ENCODE results near the gene CEP112. TPM values are rescaled to one million over a fixed set of nuclear protein-coding genes. Genes with fewer than 3 reads are reported as not detected.
A peak's percentile ranks its signal among the peaks of the same experiment; 100 is the strongest.

The CEP112 gene
- total RNA-seq, 2 donors from 2014 or later, result 18.9 to 21.0 TPM

DNA sequence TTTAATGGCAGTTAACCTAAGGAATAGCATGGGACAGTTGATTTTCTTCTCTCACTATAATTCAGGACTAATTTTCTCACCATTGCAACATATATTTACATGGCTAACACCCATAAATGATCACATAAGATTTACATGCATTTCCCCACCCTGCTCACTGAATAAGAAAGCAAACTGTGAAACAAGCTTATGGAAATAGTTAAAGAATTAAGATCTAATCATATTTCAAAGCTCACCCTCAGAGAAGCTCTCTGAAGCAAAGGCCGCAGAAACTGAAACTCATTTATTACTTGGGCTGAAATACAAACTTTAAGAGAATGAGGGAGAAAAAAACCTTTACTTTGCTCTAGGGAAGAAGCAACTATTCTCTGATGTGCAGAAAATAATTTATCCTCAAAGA is 411.8 kb downstream of the CEP112 start:
- ATAC-seq, result no peak
- no peak for DNase-seq
- intact Hi-C loops (cut with DNase I), result no loop called here

DNA sequence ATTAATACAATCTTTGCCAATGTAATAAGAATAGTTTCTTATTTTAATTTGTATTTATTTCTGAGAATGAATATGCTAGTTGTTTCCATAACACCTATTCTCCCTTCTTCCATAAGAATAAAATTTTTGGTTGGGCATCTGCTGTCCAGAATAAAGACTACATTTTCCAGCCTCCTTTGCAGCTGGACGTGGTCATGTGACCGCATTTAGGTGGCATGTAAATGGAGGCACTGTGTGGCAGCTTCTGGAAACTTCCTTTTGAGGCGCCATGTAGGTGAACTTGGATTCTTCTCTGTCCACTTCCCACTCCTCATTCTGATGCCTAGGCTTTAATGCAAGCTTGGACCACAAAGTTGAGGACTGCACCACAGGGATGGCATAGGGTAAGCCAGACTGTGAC is 415.0 kb downstream of the CEP112 start:
- ATAC-seq (no peak), DNase-seq (no peak)
- intact Hi-C loops (cut with DNase I), result no loop called here

- intact Hi-C loops (cut with DNase I), result no loop called here
These were observed 417.1 kb downstream of the CEP112 start for GRCh38 chr17:65774787-65775186.

GRCh38 chr17:65772989-65773388 is 418.9 kb downstream of the CEP112 start:
- intact Hi-C loops (cut with DNase I), result no loop called here
- ATAC-seq (no peak), DNase-seq (no peak)

More at GRCh38 chr17:65774787-65775186, 417.1 kb downstream of the CEP112 start:
- ATAC-seq, result peak in 1 of 2 donors; percentile 24
- DNase-seq, result peak; percentile 19

DNA sequence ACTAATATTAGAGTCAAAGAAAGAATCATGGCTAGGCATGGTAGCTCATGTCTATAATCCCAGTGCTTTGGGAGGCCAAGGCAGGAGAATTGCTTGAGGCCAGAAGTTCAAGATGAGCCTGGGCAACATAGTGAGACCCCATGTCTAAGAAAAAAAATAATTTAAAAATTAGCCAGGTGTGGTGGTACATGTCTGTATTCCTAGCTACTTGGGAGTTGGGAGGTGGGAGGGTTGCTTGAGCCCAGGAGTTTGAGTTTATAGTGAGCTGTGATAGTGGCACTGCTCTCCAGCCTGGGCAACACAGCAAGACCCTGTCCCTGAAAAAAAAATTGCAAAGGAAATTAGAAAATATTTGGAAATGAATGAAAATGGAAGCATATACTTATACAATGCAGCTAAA is 420.2 kb downstream of the CEP112 start:
- intact Hi-C loops (cut with DNase I), result no loop called here
- ATAC-seq, result no peak
- no peak for DNase-seq

DNA sequence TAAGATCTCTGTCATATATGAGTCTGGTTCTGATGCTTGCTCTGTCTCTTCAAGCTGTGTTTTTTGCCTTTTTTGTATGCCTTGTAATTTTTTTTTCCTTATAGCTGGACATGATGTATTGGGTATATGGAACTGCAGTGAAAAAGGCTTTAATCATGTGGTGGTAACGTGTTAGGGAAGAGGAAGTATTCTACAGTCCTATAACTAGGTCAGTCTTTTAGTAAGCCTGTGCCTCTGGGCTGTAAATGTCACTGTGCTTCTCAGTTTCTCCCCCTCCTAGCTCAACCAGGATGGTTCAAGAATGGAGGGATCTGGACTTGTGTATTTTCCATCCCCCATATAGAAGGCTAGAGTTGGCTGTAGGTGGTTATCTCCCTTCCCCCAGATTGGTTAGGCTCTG is 428.1 kb downstream of the CEP112 start:
- ATAC-seq, result no peak
- DNase-seq, result no peak
- intact Hi-C loops (cut with DNase I), result no loop called here

- DNase-seq (no peak), ATAC-seq (no peak)
- intact Hi-C loops (cut with DNase I), result no loop called here
These were observed 429.0 kb downstream of the CEP112 start for GRCh38 chr17:65762973-65763372.

DNA sequence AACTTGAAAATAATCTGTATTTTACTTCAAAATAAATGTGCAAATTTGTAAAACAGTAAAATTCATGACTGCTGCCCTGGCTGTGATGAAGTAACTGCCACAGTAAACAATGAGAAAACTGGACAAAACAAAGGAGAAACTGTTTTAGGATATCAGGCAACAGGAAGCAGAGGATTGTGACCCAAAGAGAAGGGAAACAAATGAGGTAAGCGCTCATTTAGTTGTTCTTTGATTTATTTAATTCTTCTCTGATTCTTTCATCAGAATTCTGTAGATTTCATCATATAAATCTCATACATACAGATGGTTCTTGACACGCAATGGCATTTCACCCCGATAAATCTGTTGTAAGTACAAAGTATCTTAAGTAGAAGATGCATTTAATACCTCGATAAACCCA is 432.4 kb downstream of the CEP112 start:
- no peak for DNase-seq
- ATAC-seq, result no peak
- intact Hi-C loops (cut with DNase I), result no loop called here

GRCh38 chr17:65756760-65757159 is 435.2 kb downstream of the CEP112 start:
- intact Hi-C loops (cut with DNase I), result no loop called here
- DNase-seq (no peak), ATAC-seq (no peak)

DNA sequence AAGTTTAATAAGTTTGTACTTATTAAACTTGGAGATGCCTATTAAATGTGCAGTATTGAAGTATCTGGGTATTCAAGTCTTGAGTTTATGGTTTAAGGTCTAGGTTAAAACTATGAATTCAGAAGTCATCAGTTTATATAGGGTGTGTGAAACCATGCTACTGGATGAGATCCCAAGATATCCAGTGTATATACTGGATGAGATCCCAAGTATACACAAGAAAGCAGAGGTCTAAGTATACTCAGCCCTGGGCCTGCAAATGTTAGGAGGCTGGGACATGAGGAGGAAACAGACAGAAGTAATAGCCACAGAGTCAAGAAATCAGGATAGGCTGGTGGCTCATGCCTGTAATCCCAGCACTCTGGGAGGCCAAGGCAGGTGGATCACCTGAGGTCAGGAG is 436.1 kb downstream of the CEP112 start:
- ATAC-seq (no peak), DNase-seq (no peak)
- intact Hi-C loops (cut with DNase I), result no loop called here

GRCh38 chr17:65754630-65755029 is 437.3 kb downstream of the CEP112 start:
- intact Hi-C loops (cut with DNase I), result no loop called here
- DNase-seq (no peak), ATAC-seq (no peak)

- ATAC-seq (no peak), DNase-seq (no peak)
- intact Hi-C loops (cut with DNase I), result no loop called here
These were observed 437.9 kb downstream of the CEP112 start for GRCh38 chr17:65754081-65754480.

DNA sequence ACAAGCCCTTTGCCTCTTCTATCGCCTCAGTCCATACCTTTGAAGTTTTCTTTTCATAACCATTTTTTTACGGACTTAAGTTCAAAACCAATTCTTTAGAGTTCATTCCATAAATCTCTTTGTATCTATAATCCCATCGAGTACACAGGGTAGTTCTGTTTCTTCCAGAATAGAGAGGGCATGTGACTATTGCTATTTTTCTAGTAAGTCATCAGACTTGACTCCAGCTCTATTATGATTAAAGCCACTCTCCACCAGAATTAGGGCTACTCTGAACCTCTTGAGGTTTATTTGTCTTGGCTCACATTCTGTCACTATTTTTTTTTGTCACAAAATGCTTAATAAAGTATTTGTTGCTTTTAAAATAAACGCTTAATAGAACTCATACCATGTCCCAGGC is 438.6 kb downstream of the CEP112 start:
- DNase-seq, result no peak
- ATAC-seq, result no peak
- intact Hi-C loops (cut with DNase I), result no loop called here

- intact Hi-C loops (cut with DNase I), result no loop called here
- no peak for ATAC-seq
- DNase-seq, result no peak
These were observed 440.7 kb downstream of the CEP112 start for GRCh38 chr17:65751263-65751662.

- peak; percentile 77 for DNase-seq
- ATAC-seq, result peak; percentile 90 to 98
- intact Hi-C loops (cut with DNase I), result no loop called here
These were observed 441.3 kb downstream of the CEP112 start for GRCh38 chr17:65750631-65751115.

- no peak for DNase-seq
- ATAC-seq, result no peak
- intact Hi-C loops (cut with DNase I), result no loop called here
These were observed 441.8 kb downstream of the CEP112 start for GRCh38 chr17:65750166-65750565.

DNA sequence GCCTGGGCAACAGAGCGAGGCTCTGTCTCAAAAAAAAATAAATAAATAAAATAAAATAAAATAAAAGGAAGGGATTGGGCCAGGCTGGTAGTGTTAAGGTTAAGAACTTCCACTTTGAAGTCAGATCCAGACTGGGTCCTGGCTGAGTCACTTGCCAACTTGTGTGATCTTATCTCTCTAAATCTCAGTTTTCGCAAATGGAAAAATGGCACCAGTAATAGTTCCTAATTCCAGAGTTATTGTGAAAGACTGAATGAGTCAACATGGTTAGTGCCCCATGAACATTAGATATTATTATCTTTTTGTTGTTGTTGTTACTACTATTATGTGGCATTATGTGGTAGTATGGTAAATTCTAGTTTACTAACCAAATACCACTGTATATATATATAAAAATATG is 442.5 kb downstream of the CEP112 start:
- ATAC-seq, result no peak
- DNase-seq, result no peak
- intact Hi-C loops (cut with DNase I), result no loop called here

GRCh38 chr17:65745241-65745640 is 446.7 kb downstream of the CEP112 start:
- DNase-seq (no peak), ATAC-seq (no peak)
- intact Hi-C loops (cut with DNase I), result no loop called here

DNA sequence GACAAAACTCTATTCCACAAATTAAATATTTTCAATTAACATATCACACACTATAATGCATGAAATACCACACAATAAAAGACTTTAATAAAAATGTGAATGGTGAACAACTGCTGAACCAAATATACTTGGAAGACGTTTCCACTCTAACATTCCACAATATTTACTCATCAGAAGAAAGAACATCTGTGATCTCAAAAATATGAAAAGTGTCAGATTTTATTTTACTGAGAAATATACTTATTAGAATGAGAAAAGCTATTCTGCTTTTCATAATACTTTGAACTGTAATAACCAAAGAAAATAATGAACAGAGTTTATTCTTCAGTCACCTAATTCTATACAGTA is 448.7 kb downstream of the CEP112 start:
- DNase-seq, result no peak
- ATAC-seq, result peak in 1 of 2 donors; percentile 62
- intact Hi-C loops (cut with DNase I), result no loop called here

- ATAC-seq, result peak in 1 of 2 donors; percentile 89
- intact Hi-C loops (cut with DNase I), result no loop called here
These were observed 449.3 kb downstream of the CEP112 start for GRCh38 chr17:65742403-65743307.

DNA sequence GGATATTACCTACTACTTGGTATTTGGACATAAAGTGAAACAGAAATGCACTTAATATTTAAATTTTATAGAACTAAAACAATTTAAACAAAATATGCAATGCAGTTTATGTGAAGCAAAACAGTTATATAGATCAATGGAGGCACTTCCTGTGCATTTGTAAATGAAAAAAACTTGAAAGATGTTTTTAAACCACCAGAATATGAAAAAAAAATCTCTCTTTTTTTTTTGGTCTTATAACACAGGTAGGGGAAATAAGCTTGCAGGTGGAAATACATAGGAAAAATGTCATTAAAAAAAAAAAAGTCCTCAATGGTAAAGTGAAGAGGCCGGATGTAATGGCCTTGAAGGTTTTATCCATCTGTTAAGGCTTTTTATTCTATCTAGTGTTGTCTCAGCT is 450.2 kb downstream of the CEP112 start:
- intact Hi-C loops (cut with DNase I), result no loop called here
- ATAC-seq, result no peak

More at GRCh38 chr17:65742403-65743307, 449.3 kb downstream of the CEP112 start:
- no peak for DNase-seq

More for the DNA sequence above, 450.2 kb downstream of the CEP112 start:
- no peak for DNase-seq

Data from left cardiac atrium (tissue), 4 donors.